ENCODE results near the gene KIDINS220.

The KIDINS220 gene

GRCh38 chr2:8805278-8806210, 31.9 kb downstream of the KIDINS220 start:
- no peak for DNase-seq (ENCODE audit: low read depth)

- peak; percentile 55 for DNase-seq (ENCODE audit: low read depth)
Observed at GRCh38 chr2:8803658-8804379, 33.6 kb downstream of the KIDINS220 start.

GRCh38 chr2:8802741-8803140, 34.7 kb downstream of the KIDINS220 start:
- no peak for DNase-seq (ENCODE audit: low read depth)

GRCh38 chr2:8800821-8801220, 36.6 kb downstream of the KIDINS220 start:
- DNase-seq (ENCODE audit: low read depth), result no peak

- DNase-seq (ENCODE audit: low read depth), result no peak
Observed at GRCh38 chr2:8800218-8800617, 37.2 kb downstream of the KIDINS220 start.

- no peak for DNase-seq (ENCODE audit: low read depth)
Observed at GRCh38 chr2:8799004-8799403, 38.4 kb downstream of the KIDINS220 start.

- DNase-seq (ENCODE audit: low read depth), result no peak
Observed at GRCh38 chr2:8798393-8798792, 39.0 kb downstream of the KIDINS220 start.

GRCh38 chr2:8797682-8798081, 39.7 kb downstream of the KIDINS220 start:
- peak; percentile 25 for DNase-seq (ENCODE audit: low read depth)

GRCh38 chr2:8796878-8797550, 40.4 kb downstream of the KIDINS220 start:
- no peak for DNase-seq (ENCODE audit: low read depth)

- DNase-seq (ENCODE audit: low read depth), result no peak
Observed at GRCh38 chr2:8796315-8796848, 41.0 kb downstream of the KIDINS220 start.

GRCh38 chr2:8794923-8795825, 42.2 kb downstream of the KIDINS220 start:
- DNase-seq (ENCODE audit: low read depth), result peak; percentile 38

- DNase-seq (ENCODE audit: low read depth), result no peak
Observed at GRCh38 chr2:8790739-8791162, 46.7 kb downstream of the KIDINS220 start.

GRCh38 chr2:8786463-8786862, 51.0 kb downstream of the KIDINS220 start:
- DNase-seq (ENCODE audit: low read depth), result no peak

- DNase-seq (ENCODE audit: low read depth), result no peak
Observed at GRCh38 chr2:8779795-8780671, 57.4 kb downstream of the KIDINS220 start.

GRCh38 chr2:8774371-8774770, 63.0 kb downstream of the KIDINS220 start:
- no peak for DNase-seq (ENCODE audit: low read depth)

GRCh38 chr2:8767324-8767723, 70.1 kb downstream of the KIDINS220 start:
- DNase-seq (ENCODE audit: low read depth), result no peak

GRCh38 chr2:8761529-8762164, 75.8 kb downstream of the KIDINS220 start:
- peak; percentile 9 for DNase-seq (ENCODE audit: low read depth)

GRCh38 chr2:8756716-8757115, 80.7 kb downstream of the KIDINS220 start:
- DNase-seq (ENCODE audit: low read depth), result no peak

- DNase-seq (ENCODE audit: low read depth), result no peak
Observed at GRCh38 chr2:8756230-8756629, 81.2 kb downstream of the KIDINS220 start.
